K562 (cell line): ENCODE data around the gene DNAI1. TPM values are rescaled to one million over a fixed set of nuclear protein-coding genes. Genes with fewer than 3 reads are reported as not detected.

ENCODE experiments used
- E2F5 ChIP-seq: sonication (generic); formaldehyde crosslinking; IDR thresholded peaks from 2 replicates; pipeline ENCODE4 v1.8.0; 2022; ENCODE audit warnings: mild to moderate bottlenecking, missing genetic modification reagents
- EWSR1 ChIP-seq: fragments of 450-650 bp; IDR thresholded peaks from 2 replicates; pipeline ENCODE4 v1.6.1; 2018; ENCODE audit warnings: borderline replicate concordance, mild to moderate bottlenecking, low read depth, moderate library complexity; ENCODE audit not compliant: partially characterized antibody
- FOS ChIP-seq: IDR thresholded peaks from 3 replicates; pipeline ENCODE4 v1.6.1; 2011; ENCODE audit not compliant: insufficient read length; ENCODE audit errors: extremely low read depth
- HDAC6 ChIP-seq: IDR thresholded peaks from 2 replicates; pipeline ENCODE4 v1.6.1; 2012; ENCODE audit warnings: low read depth, mild to moderate bottlenecking, control low read depth, inconsistent platforms, low read length, moderate library complexity
- HDGF ChIP-seq: fragments of 450-650 bp; IDR thresholded peaks from 2 replicates; pipeline ENCODE4 v1.6.1; 2016
- HNRNPH1 ChIP-seq: fragments of 200-400 bp; formaldehyde crosslinking; optimal IDR thresholded peaks from 2 replicates; pipeline ENCODE3; 2017; ENCODE audit warnings: low read depth, mild to moderate bottlenecking, low read length, moderate library complexity
- HOXB6 ChIP-seq: fragments of 250-450 bp; sonication (Bioruptor Pico); IDR thresholded peaks from 2 replicates; pipeline ENCODE4 v1.5.1; 2022; ENCODE audit warnings: mild to moderate bottlenecking, borderline replicate concordance
- JUND ChIP-seq, 2 experiments: IDR thresholded peaks; 2 replicates in 1 of 2; 3 replicates in 1 of 2; pipeline ENCODE4 v1.6.1; 2011; ENCODE audit warnings: borderline replicate concordance in 2 of 2, low read depth in 2 of 2, low read length in 2 of 2, improper control_type of control experiment in 1 of 2, missing biosample characterization in 1 of 2, missing genetic modification characterization in 1 of 2, missing genetic modification reagents in 1 of 2
- MTA1 ChIP-seq: fragments of 450-650 bp; IDR thresholded peaks from 2 replicates; pipeline ENCODE4 v1.6.1; 2017; ENCODE audit warnings: borderline replicate concordance
- NFIC ChIP-seq: fragments of 450-650 bp; IDR thresholded peaks from 2 replicates; pipeline ENCODE4 v1.6.1; 2017; ENCODE audit warnings: mild to moderate bottlenecking, inconsistent platforms
- NR3C1 ChIP-seq: sonication (generic); formaldehyde crosslinking; IDR thresholded peaks from 2 replicates; pipeline ENCODE4 v1.8.1; 2022; ENCODE audit warnings: missing genetic modification reagents
- PHF8 ChIP-seq: fragments of 200-600 bp; sonication (generic); IDR thresholded peaks from 2 replicates; pipeline ENCODE4 v1.6.1; 2012; ENCODE audit warnings: mixed run types, mild to moderate bottlenecking, inconsistent platforms, low read length, moderate library complexity, borderline replicate concordance
- POLR2AphosphoS2 ChIP-seq: IDR thresholded peaks from 2 replicates; pipeline ENCODE4 v1.6.1; 2012; ENCODE audit warnings: low read length, improper control_type of control experiment
- RBM15 ChIP-seq: fragments of 200-400 bp; formaldehyde crosslinking; IDR thresholded peaks from 2 replicates; pipeline ENCODE4 v1.6.1; 2018; ENCODE audit warnings: mild to moderate bottlenecking, low read length, moderate library complexity; ENCODE audit not compliant: insufficient read depth
- RFX7 ChIP-seq: fragments of 250-450 bp; sonication (Bioruptor Pico); IDR thresholded peaks from 2 replicates; pipeline ENCODE4 v1.5.1; 2021; ENCODE audit warnings: mild to moderate bottlenecking
- SAFB ChIP-seq: fragments of 200-400 bp; formaldehyde crosslinking; IDR thresholded peaks from 2 replicates; pipeline ENCODE4 v1.6.1; 2017; ENCODE audit warnings: low read depth, low read length, borderline replicate concordance
- TRIM24 ChIP-seq, 2 experiments: fragments of 450-650 bp; IDR thresholded peaks; 2 replicates each; pipeline ENCODE4 v1.6.1; 2016
- ZBTB12 ChIP-seq: fragments of 250-450 bp; sonication (Bioruptor Pico); IDR thresholded peaks from 2 replicates; pipeline ENCODE4 v1.4.0; 2020
- ZNF133 ChIP-seq: fragments of 250-450 bp; sonication (Bioruptor Pico); IDR thresholded peaks from 2 replicates; pipeline ENCODE4 v1.4.0; 2020; ENCODE audit warnings: mild to moderate bottlenecking
- ZNF212 ChIP-seq: fragments of 450-650 bp; formaldehyde crosslinking; IDR thresholded peaks from 2 replicates; pipeline ENCODE4 v1.4.0; 2020; ENCODE audit warnings: mild to moderate bottlenecking
- ZNF282 ChIP-seq: sonication (generic); formaldehyde crosslinking; IDR thresholded peaks from 2 replicates; pipeline ENCODE4 v1.8.1; 2023; ENCODE audit warnings: missing genetic modification reagents
- ZNF384 ChIP-seq: IDR thresholded peaks from 2 replicates; pipeline ENCODE4 v1.6.1; 2012; ENCODE audit warnings: low read depth, low read length, improper control_type of control experiment
- polyA plus RNA-seq, 8 experiments: library from polyadenylated mRNA; depleted of rRNA in 4 of 8; stranded (reverse) in 5 of 8; unstranded in 3 of 8; fragments of >200 nt; fragmentation: Nextera tagmentation in 2 of 8; fragmentation: Illumina TruSeq in 1 of 8; extraction: Ambion mirVana in 2 of 8; extraction: Trizol in 1 of 8; gene quantifications; 2 replicates each; pipeline versions ENCODE4 v1.2.1 to v1.2.3, GENCODE V29; 2011 to 2014; ENCODE audit warnings: inconsistent platforms in 1 of 8, missing spikeins in 1 of 8
- total RNA-seq, 7 experiments: library from RNA; depleted of rRNA in 6 of 7; stranded (reverse); fragments of >200 nt in 6 of 7; fragmentation: Illumina TruSeq in 2 of 7; extraction: Trizol in 2 of 7; gene quantifications; 2 replicates each; pipeline versions ENCODE4 v1.2.1 to v1.2.3, GENCODE V29; 2011 to 2021; ENCODE audit warnings: low replicate concordance in 1 of 7
- TF ChIP-seq, protein P1 (sequence below): fragments of 250-450 bp; sonication (Bioruptor Pico); IDR thresholded peaks from 2 replicates; pipeline ENCODE4 v1.8.0; 2022; ENCODE audit warnings: moderate library complexity, mild to moderate bottlenecking, inconsistent platforms
- TF ChIP-seq, protein P2 (sequence below): fragments of 450-650 bp; IDR thresholded peaks from 2 replicates; pipeline ENCODE4 v1.6.1; 2017; ENCODE audit warnings: mild to moderate bottlenecking, moderate library complexity

Gene DNAI1
- total and polyA plus RNA-seq, 9 of the 15 experiments (the other 6 are each of a cell fraction or from before 2014, with no cell fraction given), result 0.01 to 0.17 (median 0.04) TPM; not detected in 6

DNA sequence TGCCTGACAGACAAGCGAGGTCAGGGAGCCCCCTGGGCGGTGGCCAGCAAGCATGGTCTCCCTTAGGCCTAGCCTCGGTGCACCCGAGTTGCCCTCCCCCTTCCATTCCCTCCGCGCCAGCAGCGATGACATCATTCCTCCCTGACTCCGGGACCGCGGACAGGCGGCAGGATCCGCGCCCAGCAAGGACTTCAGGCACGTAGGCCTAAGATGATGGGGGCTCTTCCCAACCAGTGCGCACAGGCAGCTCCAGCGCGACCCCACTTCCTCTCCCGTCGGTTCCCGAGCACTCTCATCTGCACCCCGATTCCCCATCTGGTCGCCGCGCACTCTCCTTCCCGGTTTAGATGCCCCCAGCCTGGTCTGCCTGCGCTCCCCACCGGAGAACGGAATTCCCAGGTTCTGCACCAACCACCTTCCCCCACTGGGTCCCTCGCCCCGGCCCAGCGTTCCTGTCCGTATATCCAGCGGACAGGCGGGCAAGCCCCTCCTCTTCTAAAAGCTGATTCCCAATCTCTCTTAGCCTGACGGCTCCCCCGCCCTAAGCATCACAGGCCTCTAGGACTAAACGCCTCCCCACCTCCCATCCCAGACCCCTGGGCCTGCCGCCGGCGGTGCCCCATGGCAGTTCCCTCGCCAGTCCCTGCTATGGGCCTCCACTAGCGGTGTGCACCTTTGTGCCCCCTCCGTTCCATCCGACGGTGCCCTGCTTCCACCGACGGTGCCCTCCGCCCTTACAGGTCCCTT is 1.2 kb upstream of the DNAI1 start (continued):
- TF ChIP-seq PHF8 (peak; percentile 33; the same call in 1 of the 2 replicates), ZNF282 (CRISPR knock-in tag) (no peak), FOS (no peak), SAFB (no peak), HDGF (no peak), RBM15 (no peak), POLR2AphosphoS2 (no peak), NFIC (no peak), ZNF133 (CRISPR knock-in tag) (no peak), HOXB6 (CRISPR knock-in tag) (no peak), HDAC6 (no peak), ZNF384 (no peak), MTA1 (no peak), NR3C1 (CRISPR knock-in tag) (no peak), JUND (IDR thresholded peaks at IDR 0.05; ENCODE audit: borderline replicate concordance, low read depth, low read length) (peak; percentile 37; the same call in 1 of the 2 replicates), JUND (tag; IDR thresholded peaks at IDR 0.05; ENCODE audit: borderline replicate concordance, low read depth, low read length) (peak; percentile 50; the same call in 1 of the 3 replicates), HNRNPH1 (no peak), E2F5 (no peak), ZBTB12 (CRISPR knock-in tag) (no peak), TRIM24 (IDR thresholded peaks at IDR 0.05) (no peak), ZNF212 (CRISPR knock-in tag) (no peak), RFX7 (no peak), EWSR1 (no peak)
- TF ChIP-seq, protein P1, sequence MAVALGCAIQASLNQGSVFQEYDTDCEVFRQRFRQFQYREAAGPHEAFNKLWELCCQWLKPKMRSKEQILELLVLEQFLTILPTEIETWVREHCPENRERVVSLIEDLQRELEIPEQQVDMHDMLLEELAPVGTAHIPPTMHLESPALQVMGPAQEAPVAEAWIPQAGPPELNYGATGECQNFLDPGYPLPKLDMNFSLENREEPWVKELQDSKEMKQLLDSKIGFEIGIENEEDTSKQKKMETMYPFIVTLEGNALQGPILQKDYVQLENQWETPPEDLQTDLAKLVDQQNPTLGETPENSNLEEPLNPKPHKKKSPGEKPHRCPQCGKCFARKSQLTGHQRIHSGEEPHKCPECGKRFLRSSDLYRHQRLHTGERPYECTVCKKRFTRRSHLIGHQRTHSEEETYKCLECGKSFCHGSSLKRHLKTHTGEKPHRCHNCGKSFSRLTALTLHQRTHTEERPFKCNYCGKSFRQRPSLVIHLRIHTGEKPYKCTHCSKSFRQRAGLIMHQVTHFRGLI (CRISPR knock-in tag), result no peak
- TF ChIP-seq, protein P2, sequence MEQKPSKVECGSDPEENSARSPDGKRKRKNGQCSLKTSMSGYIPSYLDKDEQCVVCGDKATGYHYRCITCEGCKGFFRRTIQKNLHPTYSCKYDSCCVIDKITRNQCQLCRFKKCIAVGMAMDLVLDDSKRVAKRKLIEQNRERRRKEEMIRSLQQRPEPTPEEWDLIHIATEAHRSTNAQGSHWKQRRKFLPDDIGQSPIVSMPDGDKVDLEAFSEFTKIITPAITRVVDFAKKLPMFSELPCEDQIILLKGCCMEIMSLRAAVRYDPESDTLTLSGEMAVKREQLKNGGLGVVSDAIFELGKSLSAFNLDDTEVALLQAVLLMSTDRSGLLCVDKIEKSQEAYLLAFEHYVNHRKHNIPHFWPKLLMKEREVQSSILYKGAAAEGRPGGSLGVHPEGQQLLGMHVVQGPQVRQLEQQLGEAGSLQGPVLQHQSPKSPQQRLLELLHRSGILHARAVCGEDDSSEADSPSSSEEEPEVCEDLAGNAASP, result no peak
